Activated CD8-positive, alpha-beta memory T cell treated with anti-CD3 and anti-CD28 coated beads for 48 hours (primary cell): ENCODE results near the gene INSIG2.
"Not testable (repeated sequence)": the region's sequence is repeated elsewhere in the genome, so short reads cannot be mapped to it uniquely, and the experiment has no call there.

Source experiments
- DNase-seq, 3 experiments: peaks; one replicate each; pipeline ENCODE4 v3.0.0-alpha.2; 2020; ENCODE audit warnings: low read depth in 2 of 3, low spot score in 2 of 3

Gene INSIG2

DNA sequence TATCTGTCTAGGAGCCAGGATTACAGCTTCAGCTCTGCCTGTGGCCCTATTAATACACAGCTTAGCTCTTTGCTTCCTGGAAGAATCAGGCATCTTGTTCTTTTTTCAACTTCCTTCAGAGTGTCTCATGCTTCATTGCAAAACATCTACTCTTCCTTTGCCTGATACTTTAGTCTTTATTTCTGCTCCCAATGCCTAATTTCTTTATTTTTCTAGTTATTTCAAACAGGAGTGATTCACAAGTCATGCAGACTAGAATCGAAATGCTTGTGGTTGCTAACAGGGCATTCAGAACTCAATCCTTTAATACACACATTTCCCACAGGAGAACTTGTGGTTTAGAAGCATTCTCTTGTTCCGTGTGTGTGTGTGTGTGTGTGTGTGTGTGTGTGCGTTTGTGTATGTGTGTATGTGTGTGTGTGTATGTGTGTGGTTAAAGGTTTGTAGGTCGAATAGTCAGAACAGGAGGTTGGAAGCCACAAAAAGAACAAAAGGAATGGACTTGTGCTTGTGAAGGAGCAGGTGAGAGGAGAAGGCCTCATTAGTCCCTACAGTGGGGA, 28.3 kb upstream of the INSIG2 start:
- no peak for DNase-seq

DNA sequence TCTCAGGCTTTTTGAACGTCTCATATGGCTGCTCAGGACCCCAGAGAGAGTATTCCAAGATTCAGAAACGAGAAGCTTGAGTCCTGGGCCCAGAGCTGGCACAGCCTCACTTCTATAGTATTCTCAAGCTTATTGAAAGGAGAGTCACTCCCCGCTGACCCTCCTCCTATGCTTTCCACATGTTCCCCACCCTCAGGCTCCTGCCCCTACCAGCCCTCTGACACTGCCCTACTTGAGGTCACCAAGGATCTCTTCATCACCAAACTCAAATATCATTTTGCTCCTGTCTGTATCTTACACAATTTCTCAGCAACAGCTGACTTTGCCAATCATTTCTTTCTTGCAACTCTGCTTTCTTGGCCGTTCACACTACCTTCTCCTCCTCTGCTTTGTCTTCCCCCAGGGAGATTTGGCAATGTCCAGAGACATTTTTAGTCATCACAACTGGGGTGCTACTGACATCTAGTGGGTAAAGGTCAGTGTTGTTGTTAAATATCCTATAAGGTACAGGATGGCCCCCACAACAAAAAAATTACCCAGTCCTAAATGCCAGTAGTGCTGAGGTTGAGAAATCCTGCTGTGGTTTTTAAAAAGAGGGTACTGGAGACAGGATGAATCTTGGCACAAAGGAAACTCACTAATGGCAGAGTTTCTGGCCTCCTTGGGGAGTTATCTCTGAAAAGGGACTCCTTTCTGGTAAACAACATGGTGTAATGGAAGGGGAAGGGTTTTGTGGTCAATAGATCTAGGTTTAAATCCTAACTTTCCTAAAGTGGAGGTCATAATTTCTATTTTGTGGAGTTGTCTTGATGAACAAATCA, 26.9 kb upstream of the INSIG2 start:
- no peak for DNase-seq

- DNase-seq = no peak
Measured at GRCh38 chr2:118062048-118062447, 26.2 kb upstream of the INSIG2 start.

DNA sequence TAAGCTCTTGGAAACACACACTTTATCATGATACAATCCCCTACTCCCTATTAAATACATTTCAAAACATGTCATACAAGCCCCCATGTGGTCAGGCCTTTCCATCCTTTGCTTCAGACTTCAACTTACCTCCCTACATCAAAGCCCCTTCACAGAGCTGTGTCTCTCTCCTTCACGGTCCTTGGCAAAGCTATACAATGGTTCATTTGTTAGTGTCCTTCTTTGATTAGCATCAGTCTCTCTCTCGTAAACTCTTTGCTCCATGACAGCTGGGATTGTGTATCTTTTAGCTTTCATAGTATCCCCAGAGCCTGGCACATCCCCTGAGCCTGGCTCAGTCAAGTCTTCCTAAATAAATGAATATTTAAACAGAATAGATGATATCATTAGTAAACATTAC, 25.6 kb upstream of the INSIG2 start:
- no peak for DNase-seq

GRCh38 chr2:118065015-118065706, 23.1 kb upstream of the INSIG2 start:
- DNase-seq = no peak

DNA sequence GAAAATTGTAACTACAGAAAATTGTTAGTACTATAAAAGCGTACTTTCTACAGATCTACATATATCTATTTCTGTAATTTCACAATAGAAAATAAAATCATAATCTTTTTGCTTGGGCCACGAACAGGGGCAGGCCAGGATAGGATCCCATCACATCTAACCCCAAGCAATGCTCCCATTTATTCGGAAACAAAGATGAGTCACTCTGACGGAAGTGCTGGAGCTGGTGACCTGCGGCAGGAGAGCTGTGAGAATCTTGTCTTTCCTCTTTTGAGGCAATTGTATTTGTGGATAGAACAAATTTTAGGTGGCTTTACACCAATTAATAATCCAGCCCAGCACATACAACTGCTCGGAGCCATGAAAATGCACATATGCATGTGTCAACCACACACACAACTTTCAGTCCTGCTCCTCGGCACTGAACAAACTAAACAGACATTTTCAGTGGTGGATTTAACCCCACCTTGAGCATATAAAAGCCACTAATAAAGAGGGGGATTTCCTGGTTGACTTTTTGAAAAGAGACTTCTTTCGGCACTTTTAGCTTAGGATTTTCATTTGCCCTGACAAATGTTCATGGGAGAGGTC, 22.3 kb upstream of the INSIG2 start:
- no peak for DNase-seq

GRCh38 chr2:118077636-118078247, 10.5 kb upstream of the INSIG2 start:
- DNase-seq = no peak

DNA sequence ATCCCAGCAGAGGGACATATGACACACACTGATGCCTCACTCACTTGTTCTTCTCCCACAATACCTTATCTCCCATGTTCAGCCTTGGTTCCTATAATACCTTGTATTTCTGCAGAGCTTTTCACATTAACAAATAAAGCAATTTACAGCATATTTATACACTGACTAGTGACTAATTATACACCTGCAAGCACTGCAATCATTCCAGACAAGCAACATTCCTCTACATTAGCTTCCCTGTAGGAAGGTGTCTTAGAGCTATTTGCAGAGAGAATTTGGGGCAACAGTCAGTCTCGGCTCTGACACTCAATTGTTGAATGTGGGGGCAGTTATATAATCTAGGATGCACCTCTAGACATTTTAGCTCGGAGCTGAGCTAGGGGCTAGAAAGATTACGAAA, 9.5 kb upstream of the INSIG2 start:
- DNase-seq = no peak

- no peak for DNase-seq
Measured at GRCh38 chr2:118084491-118085089, 3.7 kb upstream of the INSIG2 start.

- no peak for DNase-seq
Measured at GRCh38 chr2:118085173-118086023, 2.9 kb upstream of the INSIG2 start.

- DNase-seq = no peak
Measured at GRCh38 chr2:118086024-118086633, 2.1 kb upstream of the INSIG2 start.

GRCh38 chr2:118089139-118089800, 999 bp downstream of the INSIG2 start:
- DNase-seq = no peak

- DNase-seq = no peak
Measured at GRCh38 chr2:118090387-118091139, 2.3 kb downstream of the INSIG2 start.

DNA sequence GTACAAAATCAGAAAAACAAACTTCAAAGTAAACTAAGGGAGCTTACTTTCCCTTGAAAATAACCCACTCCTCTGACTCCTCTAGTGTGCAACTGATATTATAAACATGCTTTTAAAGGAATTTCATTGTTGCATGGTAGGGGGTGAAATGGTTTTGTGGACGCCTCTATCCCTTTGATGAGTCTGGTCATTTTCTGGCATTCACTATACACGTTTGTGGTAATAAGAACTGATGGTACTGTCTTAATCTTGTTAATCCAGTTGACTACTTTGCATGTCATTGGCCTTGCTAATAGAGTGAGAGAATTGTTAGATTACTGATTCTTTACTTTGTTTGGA, 2.8 kb downstream of the INSIG2 start:
- DNase-seq = no peak

GRCh38 chr2:118091631-118092030, 3.4 kb downstream of the INSIG2 start:
- DNase-seq = no peak

DNA sequence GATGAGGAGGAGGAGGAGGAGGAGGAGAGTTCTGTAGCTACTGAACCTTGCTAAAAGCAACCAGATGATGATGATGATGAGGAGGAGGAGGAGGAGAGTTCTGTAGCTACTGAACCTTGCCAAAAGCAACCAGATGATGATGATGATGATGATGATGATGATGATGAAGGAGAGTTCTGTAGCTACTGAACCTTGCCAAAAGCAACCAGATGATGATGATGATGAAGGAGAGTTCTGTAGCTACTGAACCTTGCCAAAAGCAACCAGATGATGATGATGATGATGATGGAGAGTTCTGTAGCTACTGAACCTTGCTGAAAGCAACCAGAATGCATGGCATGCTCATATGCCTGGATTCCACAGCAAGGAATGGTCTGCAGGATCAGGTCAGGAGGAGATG, 5.8 kb downstream of the INSIG2 start:
- DNase-seq = not testable (repeated sequence)

GRCh38 chr2:118094503-118094902, 6.2 kb downstream of the INSIG2 start:
- no peak for DNase-seq

DNA sequence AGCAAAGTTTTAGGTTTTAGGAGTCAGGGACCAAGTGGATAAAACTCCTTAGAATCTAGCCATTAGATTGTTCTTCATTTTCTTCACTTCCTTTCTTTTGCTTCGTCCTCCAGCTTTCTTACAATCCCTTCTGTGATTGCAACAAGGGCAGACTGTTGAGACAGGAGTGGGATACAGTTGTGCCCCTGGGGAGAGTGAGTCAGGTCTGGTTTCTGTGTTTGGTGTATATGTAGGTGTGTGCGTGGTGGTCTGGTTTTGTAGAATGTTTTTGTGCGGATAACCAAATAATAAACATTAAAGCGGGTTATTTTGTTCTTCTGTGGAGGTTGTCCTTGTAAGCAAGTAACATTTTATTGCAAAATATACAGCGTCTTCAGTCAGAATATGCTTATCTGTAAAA, 7.3 kb downstream of the INSIG2 start:
- no peak for DNase-seq

DNA sequence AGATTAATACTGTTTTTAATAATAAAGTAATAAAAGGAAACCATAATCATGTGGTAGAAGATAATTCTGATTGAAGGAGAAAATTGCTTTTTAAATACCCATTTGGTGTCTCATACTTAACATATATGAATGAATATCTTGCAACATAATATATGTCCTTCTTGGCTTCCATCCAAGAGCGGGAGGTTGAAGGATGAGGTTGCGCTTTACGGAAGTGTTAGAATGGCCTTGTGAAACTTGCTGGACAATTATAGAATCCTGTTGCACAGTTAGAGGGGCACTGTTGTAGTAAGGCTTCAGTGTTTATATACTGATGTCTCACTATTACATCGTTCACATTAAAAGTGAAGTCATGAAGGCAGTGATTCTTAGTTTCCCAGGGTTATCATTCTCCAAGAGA, 9.4 kb downstream of the INSIG2 start:
- no peak for DNase-seq
